Endothelial cell of umbilical vein (primary cell): Measurements from ENCODE around the gene INPP5A. TPM values are rescaled to one million over a fixed set of nuclear protein-coding genes. Genes with fewer than 3 reads are reported as not detected.

Experiments
- BruUV-seq: library from RNA; stranded (reverse); fragments of 400-500 nt; replicated peaks from 2 replicates; lab custom pipeline; 2021; lab: Mats Ljungman, UMichigan
- CTCF ChIA-PET: fragments of 300-600, 350-600 bp; sonication (Branson Sonifier 250); formaldehyde crosslinking; loops from one replicate; lab custom pipeline; 2021; ENCODE audit warnings: antibody characterized with exemption, inconsistent platforms; lab: Charles Lee
- POLR2A ChIA-PET: fragments of 300-600, 350-600 bp; sonication (Branson Sonifier 250); formaldehyde crosslinking; loops from one replicate; lab custom pipeline; 2021; ENCODE audit warnings: antibody characterized with exemption, inconsistent platforms; lab: Charles Lee
- DNase-seq: peaks from one replicate; pipeline ENCODE4 v3.0.0-alpha.2; 2011; ENCODE audit warnings: low read depth, low spot score
- FAIRE-seq: peaks from 2 replicates; lab custom pipeline; 2011; peaks lifted over from hg19 to GRCh38; lab: Jason Lieb, UNC
- H2AFZ ChIP-seq: 2 replicates; pipeline ENCODE4 v1.6.0; 2012; ENCODE audit warnings: low read depth, low read length, control low read depth, inconsistent platforms
- H3K27ac ChIP-seq: 2 replicates; pipeline ENCODE4 v1.5.1; 2011; ENCODE audit warnings: low read depth, mild to moderate bottlenecking, control low read depth, low read length, moderate library complexity; ENCODE audit not compliant: insufficient read depth
- H3K27me3 ChIP-seq, 2 experiments: 2 replicates each; pipeline versions ENCODE4 v1.6.0 to v1.6.1; 2011; ENCODE audit warnings: low read length in 2 of 2, mixed read lengths in 1 of 2; ENCODE audit not compliant: control insufficient read depth in 2 of 2, insufficient read depth in 2 of 2
- H3K36me3 ChIP-seq, 2 experiments: 2 replicates in 1 of 2; 3 replicates in 1 of 2; pipeline ENCODE4 v1.5.1; 2011; ENCODE audit warnings: low read length in 2 of 2, mild to moderate bottlenecking in 1 of 2, moderate library complexity in 1 of 2; ENCODE audit not compliant: control insufficient read depth in 2 of 2, insufficient read depth in 2 of 2; ENCODE audit errors: extremely low read depth in 1 of 2
- H3K4me1 ChIP-seq: 3 replicates; pipeline ENCODE4 v1.5.1; 2011; ENCODE audit warnings: mild to moderate bottlenecking, low read length; ENCODE audit not compliant: control insufficient read depth, insufficient read depth; ENCODE audit errors: extremely low read depth
- H3K4me2 ChIP-seq: 2 replicates; pipeline ENCODE4 v1.6.1; 2011; ENCODE audit warnings: low read length, control low read depth, mixed read lengths; ENCODE audit not compliant: insufficient read depth
- H3K4me3 ChIP-seq, 3 experiments: fragments of 200-600 bp in 1 of 3; sonication (generic), shearing (Covaris generic) in 1 of 3; replicated peaks in 1 of 3; 2 replicates each; pipeline ENCODE4 v1.5.1; 2011 to 2016; ENCODE audit warnings: control low read depth in 3 of 3, low read length in 3 of 3, mild to moderate bottlenecking in 2 of 3, inconsistent platforms in 1 of 3, low read depth in 1 of 3, moderate library complexity in 1 of 3; ENCODE audit not compliant: insufficient read depth in 1 of 3
- H3K79me2 ChIP-seq: 2 replicates; pipeline ENCODE4 v1.6.0; 2012; ENCODE audit warnings: low read length, inconsistent platforms; ENCODE audit not compliant: control insufficient read depth, insufficient read depth
- H3K9ac ChIP-seq: replicated peaks from 2 replicates; pipeline ENCODE3; 2011; ENCODE audit warnings: low read length, control low read depth; ENCODE audit not compliant: insufficient read depth; ENCODE audit errors: extremely low read depth
- H3K9me1 ChIP-seq: replicated peaks from 3 replicates; pipeline ENCODE4 v1.6.0; 2011; ENCODE audit warnings: mild to moderate bottlenecking, low read length; ENCODE audit not compliant: control insufficient read depth, insufficient read depth; ENCODE audit errors: extremely low read depth
- H3K9me3 ChIP-seq: replicated peaks from 2 replicates; pipeline ENCODE4 v1.5.1; 2012; ENCODE audit warnings: low read length, inconsistent platforms; ENCODE audit not compliant: control insufficient read depth, insufficient read depth
- H4K20me1 ChIP-seq: replicated peaks from 2 replicates; pipeline ENCODE3; 2011; ENCODE audit warnings: mild to moderate bottlenecking, low read length; ENCODE audit not compliant: control insufficient read depth, insufficient read depth; ENCODE audit errors: extremely low read depth
- CTCF ChIP-seq, 2 donors: IDR thresholded peaks; 1 replicate in 1 of 2; 2 replicates in 1 of 2; pipeline ENCODE4 v1.5.1; 2011; ENCODE audit warnings: low read length in 2 of 2, mild to moderate bottlenecking in 2 of 2, moderate library complexity in 2 of 2, control low read depth in 1 of 2, inconsistent platforms in 1 of 2, low read depth in 1 of 2; ENCODE audit not compliant: insufficient read depth in 1 of 2; ENCODE audit errors: extremely low read depth in 1 of 2
- EZH2 ChIP-seq: IDR thresholded peaks from 2 replicates; pipeline ENCODE4 v1.6.1; 2012; ENCODE audit warnings: borderline replicate concordance, low read depth, mild to moderate bottlenecking, moderate library complexity, low read length, inconsistent platforms; ENCODE audit not compliant: severe bottlenecking
- FOS ChIP-seq: IDR thresholded peaks from 2 replicates; pipeline ENCODE4 v1.6.1; 2011; ENCODE audit warnings: mild to moderate bottlenecking, low read length, moderate library complexity, borderline replicate concordance; ENCODE audit not compliant: insufficient read depth
- GATA2 ChIP-seq: IDR thresholded peaks from 2 replicates; pipeline ENCODE4 v1.7.0; 2011; ENCODE audit warnings: low read depth, mild to moderate bottlenecking, moderate library complexity, mixed read lengths, low read length; ENCODE audit not compliant: insufficient read length, insufficient read depth
- JUN ChIP-seq: IDR thresholded peaks from 2 replicates; pipeline ENCODE4 v1.6.1; 2011; ENCODE audit warnings: borderline replicate concordance, low read depth; ENCODE audit not compliant: insufficient read length, insufficient read depth
- MAX ChIP-seq: IDR thresholded peaks from 2 replicates; pipeline ENCODE4 v1.6.1; 2011; ENCODE audit not compliant: insufficient read depth, insufficient read length
- MYC ChIP-seq: IDR thresholded peaks from one replicate; pipeline ENCODE4 v1.6.1; 2011; ENCODE audit warnings: mild to moderate bottlenecking, low read depth, low read length
- POLR2A ChIP-seq: IDR thresholded peaks from 2 replicates; pipeline ENCODE4 v1.6.1; 2012; ENCODE audit warnings: low read depth, mild to moderate bottlenecking, control low read depth, low read length
- POLR2AphosphoS5 ChIP-seq: IDR thresholded peaks from 2 replicates; pipeline ENCODE4 v1.6.1; 2012; ENCODE audit warnings: low read depth, mild to moderate bottlenecking, control low read depth, low read length, moderate library complexity; ENCODE audit not compliant: insufficient read depth
- dilution Hi-C: fragments of 300-500 bp; cut with MboI; formaldehyde crosslinking; loops from one replicate; pipeline ENCODE4 v1.15.0; 2019; ENCODE audit warnings: low sequenced_read_pairs; ENCODE audit not compliant: extremely low pct_ligation_motif_present
- intact Hi-C: fragments of 100-400 bp; cut with micrococcal nuclease; formaldehyde crosslinking; loops from one replicate; pipeline ENCODE4 v1.10.0; 2022
- polyA plus RNA-seq, 4 experiments: library from polyadenylated mRNA; depleted of rRNA in 3 of 4; stranded (reverse) in 3 of 4; unstranded in 1 of 4; fragments of >200 nt; gene quantifications; 2 replicates each; pipeline versions ENCODE4 v1.2.1 to v1.2.3, GENCODE V29; 2011 to 2012; ENCODE audit warnings: missing spikeins in 1 of 4
- total RNA-seq: library from RNA; stranded (reverse); gene quantifications from 2 replicates; pipeline ENCODE4 v1.2.3, GENCODE V29; 2021

The INPP5A gene
- total and polyA plus RNA-seq, 2 donors (not counting 3 experiments of a cell fraction or from before 2014, with no cell fraction given): 22.9 to 33.2 TPM

GRCh38 chr10:132582771-132583170, 45.2 kb downstream of the INPP5A start:
- BruUV-seq: no TSS peak
- CTCF ChIA-PET: no interaction called here

More at GRCh38 chr10:132582771-132583170, 45.2 kb downstream of the INPP5A start:
- intact Hi-C loops (loop anchor here (1.0 kb wide), 1 partner anchor 10 kb away; no protein-coding TSS in a partner anchor), dilution Hi-C loops (no loop called here)
- POLR2A ChIA-PET: no interaction called here
- no peak overlapping the region for H3K27ac ChIP-seq
- no peaks in the 10 kb centered on the region for H3K9me1 ChIP-seq
- no peak overlapping the region for H3K9ac ChIP-seq
- TF ChIP-seq JUN: no peak
- no peak for TF ChIP-seq GATA2
- TF ChIP-seq MYC: no peak
- TF ChIP-seq POLR2A: no peak
- no peak for TF ChIP-seq MAX
- no peak for TF ChIP-seq POLR2AphosphoS5
- no peak for TF ChIP-seq CTCF (IDR thresholded peaks at IDR 0.05; ENCODE audit: extremely low read depth in 1 of 2, insufficient read depth in 1 of 2, low read depth in 1 of 2, low read length in 2 of 2)
- no peak for TF ChIP-seq EZH2
- no peak for TF ChIP-seq FOS
- no peaks in the 10 kb centered on the region for H4K20me1 ChIP-seq
- H3K27me3 ChIP-seq: no peaks in the 10 kb centered on the region
- no peak overlapping the region for H3K4me2 ChIP-seq
- no peaks in the 10 kb centered on the region for H3K9me3 ChIP-seq
- peaks cover 6% of the 10 kb centered on the region for H3K4me1 ChIP-seq
- H2AFZ ChIP-seq: no peak overlapping the region
- peaks cover 2% of the 10 kb centered on the region for H3K79me2 ChIP-seq
- no peak overlapping the region for H3K4me3 ChIP-seq
- H3K36me3 ChIP-seq: no peaks in the 10 kb centered on the region
- no peak for DNase-seq
- FAIRE-seq: no peak
